ENCODE results near the gene RAB11FIP4. TPM values are rescaled to one million over a fixed set of nuclear protein-coding genes. Genes with fewer than 3 reads are reported as not detected.

The RAB11FIP4 gene
- total and polyA plus RNA-seq, 7 experiments from 2014 or later = 16.1 to 82.4 (median 55.1) TPM

- Mint-ChIP-seq H3K4me3 (no peak overlapping the region), H3K4me1 (peaks cover 10 to 33% (median 20%) of the 10 kb centered on the region in 7 donors), H3K27me3 (no peaks in the 10 kb centered on the region), H3K36me3 (peaks cover 0 to 35% (median 3%) of the 10 kb centered on the region in 5 donors), H3K27ac (peak overlapping the region in 1 of 9 donors; percentile 49), H3K9me3 (no peaks in the 10 kb centered on the region)
- no peak for DNase-seq
- no peak for ATAC-seq
- ChIA-PET POLR2A (no interaction called here), CTCF (no interaction called here)
- Histone ChIP-seq H3K4me3 (ENCODE audit: low read length) (no peak overlapping the region), H3K4me1 (ENCODE audit: control insufficient read depth in 2 of 2, insufficient read depth in 2 of 2, low read length in 2 of 2) (peaks cover 0 to 6% of the 10 kb centered on the region in 2 donors), H3K27me3 (ENCODE audit: control insufficient read depth in 2 of 2, insufficient read depth in 2 of 2, low read length in 2 of 2) (no peaks in the 10 kb centered on the region), H3K27ac (ENCODE audit: low read depth, low read length) (no peak overlapping the region), H3K9me3 (ENCODE audit: control insufficient read depth in 2 of 3, low read length in 3 of 3) (no peaks in the 10 kb centered on the region), H3K36me3 (ENCODE audit: control insufficient read depth in 2 of 3, insufficient read depth in 3 of 3, low read length in 3 of 3) (peaks cover 11 to 61% (median 30%) of the 10 kb centered on the region in 3 experiments)
- intact Hi-C loops (cut with micrococcal nuclease) = loop anchor here in 1 of 2 donors (5.0 kb wide), 1 partner anchor 310 kb away; no protein-coding TSS in a partner anchor
Measured at GRCh38 chr17:31532081-31532480, 140.6 kb downstream of the RAB11FIP4 start.

- Mint-ChIP-seq H3K27me3 (no peaks in the 10 kb centered on the region), H3K4me3 (no peak overlapping the region), H3K4me1 (peaks cover 10 to 35% (median 22%) of the 10 kb centered on the region in 7 donors), H3K36me3 (peaks cover 0 to 37% (median 3%) of the 10 kb centered on the region in 5 donors), H3K9me3 (no peaks in the 10 kb centered on the region), H3K27ac (peak overlapping the region in 2 of 9 donors; percentile 19 to 56)
- intact Hi-C loops (cut with micrococcal nuclease) = loop anchor here in 1 of 2 donors (5.0 kb wide), 1 partner anchor 310 kb away; no protein-coding TSS in a partner anchor
- Histone ChIP-seq H3K4me1 (ENCODE audit: control insufficient read depth in 2 of 2, insufficient read depth in 2 of 2, low read length in 2 of 2) (peaks cover 0 to 6% of the 10 kb centered on the region in 2 donors), H3K27ac (ENCODE audit: low read depth, low read length) (no peak overlapping the region), H3K27me3 (ENCODE audit: control insufficient read depth in 2 of 2, insufficient read depth in 2 of 2, low read length in 2 of 2) (no peaks in the 10 kb centered on the region), H3K9me3 (ENCODE audit: control insufficient read depth in 2 of 3, low read length in 3 of 3) (no peaks in the 10 kb centered on the region), H3K36me3 (ENCODE audit: control insufficient read depth in 2 of 3, insufficient read depth in 3 of 3, low read length in 3 of 3) (peaks cover 11 to 57% (median 27%) of the 10 kb centered on the region in 3 experiments), H3K4me3 (ENCODE audit: low read length) (no peak overlapping the region)
- no peak for DNase-seq
- ChIA-PET POLR2A (no interaction called here), CTCF (no interaction called here)
- no peak for ATAC-seq
Measured at GRCh38 chr17:31532526-31532925, 141.1 kb downstream of the RAB11FIP4 start.

GRCh38 chr17:31533546-31534155 is 142.2 kb downstream of the RAB11FIP4 start:
- Histone ChIP-seq H3K27me3 (ENCODE audit: control insufficient read depth in 2 of 2, insufficient read depth in 2 of 2, low read length in 2 of 2) (no peaks in the 10 kb centered on the region), H3K27ac (ENCODE audit: low read depth, low read length) (no peak overlapping the region), H3K36me3 (ENCODE audit: control insufficient read depth in 2 of 3, insufficient read depth in 3 of 3, low read length in 3 of 3) (peaks cover 8 to 46% (median 16%) of the 10 kb centered on the region in 3 experiments), H3K4me1 (ENCODE audit: control insufficient read depth in 2 of 2, insufficient read depth in 2 of 2, low read length in 2 of 2) (peaks cover 0 to 6% of the 10 kb centered on the region in 2 donors), H3K9me3 (ENCODE audit: control insufficient read depth in 2 of 3, low read length in 3 of 3) (no peaks in the 10 kb centered on the region), H3K4me3 (ENCODE audit: low read length) (no peak overlapping the region)
- intact Hi-C loops (cut with micrococcal nuclease) = loop anchor here (1.0 to 5.0 kb wide), 2 partner anchors 309 kb away; no protein-coding TSS in a partner anchor
- no peaks in the 10 kb centered on the region for H3K27me3 Mint-ChIP-seq
- H3K36me3 Mint-ChIP-seq = peaks cover 0 to 33% (median 3%) of the 10 kb centered on the region in 5 donors
- H3K9me3 Mint-ChIP-seq = no peaks in the 10 kb centered on the region
- POLR2A ChIA-PET = interaction anchor here (1.5 kb wide), 1 partner anchor 25 kb away, joined by 4 read pairs; no protein-coding TSS in a partner anchor
- H3K4me1 Mint-ChIP-seq = peaks cover 10 to 35% (median 22%) of the 10 kb centered on the region in 7 donors
- CTCF ChIA-PET = interaction anchor here (0.9 to 2.1 kb wide), 3 partner anchors 8 to 311 kb away, joined by 3 to 6 read pairs (median 3); no protein-coding TSS in a partner anchor
- peak overlapping the region in 5 of 9 donors; percentile 35 to 83 (median 44) for H3K27ac Mint-ChIP-seq
- ATAC-seq (no peak), DNase-seq (peak in 1 of 9 donors; percentile 55)
- no peak overlapping the region for H3K4me3 Mint-ChIP-seq

GRCh38 chr17:31534223-31534888 is 142.9 kb downstream of the RAB11FIP4 start:
- intact Hi-C loops (cut with micrococcal nuclease) = loop anchor here in 1 of 2 donors (5.0 kb wide), 1 partner anchor 308 kb away; no protein-coding TSS in a partner anchor
- no peak overlapping the region for H3K27ac ChIP-seq (ENCODE audit: low read depth, low read length)
- peaks cover 0 to 6% of the 10 kb centered on the region in 2 donors for H3K4me1 ChIP-seq (ENCODE audit: control insufficient read depth in 2 of 2, insufficient read depth in 2 of 2, low read length in 2 of 2)
- no peak for DNase-seq
- ChIA-PET POLR2A (interaction anchor here (0.8 to 1.5 kb wide), 2 partner anchors 14 to 26 kb away, joined by 3 to 4 read pairs; no protein-coding TSS in a partner anchor), CTCF (interaction anchor here (0.5 to 2.1 kb wide), 7 partner anchors 8 to 310 kb away, joined by 3 to 9 read pairs (median 3); no protein-coding TSS in a partner anchor)
- no peak for ATAC-seq
- Mint-ChIP-seq H3K27me3 (no peaks in the 10 kb centered on the region), H3K4me1 (peaks cover 10 to 35% (median 22%) of the 10 kb centered on the region in 7 donors), H3K27ac (peak overlapping the region in 4 of 9 donors; percentile 28 to 76 (median 58)), H3K9me3 (no peaks in the 10 kb centered on the region), H3K4me3 (no peak overlapping the region), H3K36me3 (peaks cover 0 to 33% (median 3%) of the 10 kb centered on the region in 5 donors)
- H3K4me3 ChIP-seq (ENCODE audit: low read length) = no peak overlapping the region
- H3K36me3 ChIP-seq (ENCODE audit: control insufficient read depth in 2 of 3, insufficient read depth in 3 of 3, low read length in 3 of 3) = peaks cover 1 to 39% (median 13%) of the 10 kb centered on the region in 3 experiments
- H3K27me3 ChIP-seq (ENCODE audit: control insufficient read depth in 2 of 2, insufficient read depth in 2 of 2, low read length in 2 of 2) = no peaks in the 10 kb centered on the region
- no peaks in the 10 kb centered on the region for H3K9me3 ChIP-seq (ENCODE audit: control insufficient read depth in 2 of 3, low read length in 3 of 3)

GRCh38 chr17:31535581-31535981 is 144.1 kb downstream of the RAB11FIP4 start:
- H3K9me3 ChIP-seq (ENCODE audit: control insufficient read depth in 2 of 3, low read length in 3 of 3) = no peaks in the 10 kb centered on the region
- H3K27me3 ChIP-seq (ENCODE audit: control insufficient read depth in 2 of 2, insufficient read depth in 2 of 2, low read length in 2 of 2) = no peaks in the 10 kb centered on the region
- H3K4me1 ChIP-seq (ENCODE audit: control insufficient read depth in 2 of 2, insufficient read depth in 2 of 2, low read length in 2 of 2) = peaks cover 0 to 6% of the 10 kb centered on the region in 2 donors
- no peak overlapping the region for H3K27ac ChIP-seq (ENCODE audit: low read depth, low read length)
- H3K27me3 Mint-ChIP-seq = no peaks in the 10 kb centered on the region
- H3K9me3 Mint-ChIP-seq = no peaks in the 10 kb centered on the region
- DNase-seq (peak in 1 of 9 donors; percentile 39), ATAC-seq (peak; percentile 64)
- peak overlapping the region in 7 of 9 donors; percentile 6 to 88 (median 73) for H3K27ac Mint-ChIP-seq
- intact Hi-C loops (cut with micrococcal nuclease) = no loop called here
- H3K36me3 ChIP-seq (ENCODE audit: control insufficient read depth in 2 of 3, insufficient read depth in 3 of 3, low read length in 3 of 3) = peaks cover 0 to 26% (median 12%) of the 10 kb centered on the region in 3 experiments
- ChIA-PET POLR2A (no interaction called here), CTCF (interaction anchor here (0.5 to 1.7 kb wide), 4 partner anchors 9 to 518 kb away, joined by 3 to 4 read pairs (median 4); no protein-coding TSS in a partner anchor)
- no peak overlapping the region for H3K4me3 Mint-ChIP-seq
- H3K36me3 Mint-ChIP-seq = peaks cover 0 to 30% (median 3%) of the 10 kb centered on the region in 5 donors
- H3K4me3 ChIP-seq (ENCODE audit: low read length) = no peak overlapping the region
- H3K4me1 Mint-ChIP-seq = peaks cover 10 to 35% (median 22%) of the 10 kb centered on the region in 7 donors

- H3K27me3 Mint-ChIP-seq = no peaks in the 10 kb centered on the region
- no peak overlapping the region for H3K27ac Mint-ChIP-seq
- Histone ChIP-seq H3K27me3 (ENCODE audit: control insufficient read depth in 2 of 2, insufficient read depth in 2 of 2, low read length in 2 of 2) (no peaks in the 10 kb centered on the region), H3K4me1 (ENCODE audit: control insufficient read depth in 2 of 2, insufficient read depth in 2 of 2, low read length in 2 of 2) (peaks cover 0 to 6% of the 10 kb centered on the region in 2 donors), H3K27ac (ENCODE audit: low read depth, low read length) (no peak overlapping the region), H3K4me3 (ENCODE audit: low read length) (no peak overlapping the region), H3K36me3 (ENCODE audit: control insufficient read depth in 2 of 3, insufficient read depth in 3 of 3, low read length in 3 of 3) (peaks cover 0 to 18% (median 8%) of the 10 kb centered on the region in 3 experiments), H3K9me3 (ENCODE audit: control insufficient read depth in 2 of 3, low read length in 3 of 3) (no peaks in the 10 kb centered on the region)
- H3K36me3 Mint-ChIP-seq = peaks cover 0 to 24% (median 3%) of the 10 kb centered on the region in 5 donors
- CTCF ChIA-PET = interaction anchor here (1.0 to 1.4 kb wide), 2 partner anchors 8 to 13 kb away, joined by 3 to 4 read pairs; no protein-coding TSS in a partner anchor
- H3K4me1 Mint-ChIP-seq = peaks cover 10 to 35% (median 22%) of the 10 kb centered on the region in 7 donors
- POLR2A ChIA-PET = no interaction called here
- no peaks in the 10 kb centered on the region for H3K9me3 Mint-ChIP-seq
- DNase-seq (no peak), ATAC-seq (no peak)
- H3K4me3 Mint-ChIP-seq = no peak overlapping the region
- intact Hi-C loops (cut with micrococcal nuclease) = no loop called here
Measured at GRCh38 chr17:31536451-31536850, 145.0 kb downstream of the RAB11FIP4 start.
